GM12873 (cell line): Measurements from ENCODE around the gene CCNH.

Experiments used
- CTCF ChIP-seq: IDR thresholded peaks from 2 replicates; pipeline ENCODE4 v1.5.1; 2012; ENCODE audit warnings: low read depth, mild to moderate bottlenecking, moderate library complexity, low read length, control low read depth; ENCODE audit not compliant: insufficient read depth; ENCODE audit errors: missing control alignments

CCNH gene

DNA sequence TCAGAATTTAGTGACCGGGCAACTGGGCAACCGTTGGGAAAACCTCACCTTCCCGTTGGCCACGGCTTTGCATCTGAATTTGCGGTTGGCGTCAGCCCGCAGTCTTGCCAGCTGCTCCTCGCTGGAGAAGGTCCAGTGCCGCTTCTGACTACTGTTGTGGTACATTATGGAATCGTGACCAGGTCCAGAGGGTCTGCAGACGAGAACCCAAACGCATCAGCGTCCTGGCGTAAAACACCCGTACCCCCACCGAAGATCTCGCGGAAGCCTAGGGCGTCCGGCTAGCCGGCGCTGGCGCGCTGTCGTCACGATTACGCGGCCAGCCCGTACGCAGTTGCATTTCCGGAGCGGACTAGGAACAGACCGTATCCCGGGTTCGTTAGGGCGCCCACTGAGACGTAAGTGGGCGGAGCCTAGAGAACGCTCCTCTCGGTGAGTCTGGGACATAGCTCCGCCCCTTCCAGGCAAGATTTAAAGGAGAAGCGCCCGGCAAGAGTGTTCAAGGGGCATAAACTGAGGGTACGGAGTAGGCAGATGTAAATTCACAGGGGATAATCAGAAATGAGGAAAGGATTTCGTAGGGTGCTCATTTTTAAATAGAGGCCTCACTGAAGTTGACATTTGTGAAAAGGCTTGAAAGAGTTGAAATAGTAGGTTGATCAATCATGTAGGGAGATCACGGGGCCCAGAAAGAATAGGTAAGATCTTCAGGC is at the start of gene CCNH:
TSS of gene CCNH (minus strand) at position 301 of the 713 bp plus-strand sequence. CDS start at position 165, 136 bp downstream.
- TF ChIP-seq CTCF: no peak

DNA sequence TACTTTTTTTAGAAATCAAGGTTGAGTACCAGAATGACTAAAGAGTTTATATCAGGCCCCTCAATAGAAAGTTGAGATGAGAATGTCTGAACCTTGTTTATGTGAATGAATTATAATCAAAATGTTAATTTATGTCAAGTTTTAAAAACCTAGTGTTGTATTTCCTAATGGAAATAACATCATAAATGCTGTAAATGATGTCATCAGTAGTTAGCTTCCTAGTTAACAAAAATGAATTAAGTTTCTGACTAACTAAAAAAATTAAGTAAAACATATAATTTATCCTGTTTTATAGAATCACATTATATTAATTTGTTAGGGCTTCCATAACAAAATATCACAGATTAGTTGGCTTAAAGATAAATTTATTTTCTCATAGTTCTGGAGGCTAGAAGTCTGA is 45.0 kb upstream of the CCNH start:
- no peak for TF ChIP-seq CTCF

DNA sequence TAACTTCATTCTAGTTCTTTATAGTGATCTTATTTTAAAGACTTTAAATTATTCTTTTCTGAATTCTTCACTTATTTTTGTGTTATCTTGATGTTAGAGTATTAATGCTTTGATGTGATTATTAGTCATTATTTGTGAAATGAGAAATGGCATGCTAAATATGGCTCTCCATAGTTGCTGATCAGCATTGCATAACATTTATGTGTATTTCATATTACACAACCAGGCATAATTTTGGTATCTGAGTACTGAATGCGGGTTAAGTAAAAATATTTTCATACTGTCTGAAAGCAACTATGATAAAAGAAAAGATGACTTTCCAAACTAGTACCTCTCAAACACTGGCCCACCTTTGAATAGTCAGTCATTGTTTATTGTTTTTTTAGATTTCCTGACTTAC is 41.1 kb upstream of the CCNH start:
- no peak for TF ChIP-seq CTCF

- TF ChIP-seq CTCF: no peak
These were observed 40.1 kb upstream of the CCNH start for GRCh38 chr5:87452837-87453236.

DNA sequence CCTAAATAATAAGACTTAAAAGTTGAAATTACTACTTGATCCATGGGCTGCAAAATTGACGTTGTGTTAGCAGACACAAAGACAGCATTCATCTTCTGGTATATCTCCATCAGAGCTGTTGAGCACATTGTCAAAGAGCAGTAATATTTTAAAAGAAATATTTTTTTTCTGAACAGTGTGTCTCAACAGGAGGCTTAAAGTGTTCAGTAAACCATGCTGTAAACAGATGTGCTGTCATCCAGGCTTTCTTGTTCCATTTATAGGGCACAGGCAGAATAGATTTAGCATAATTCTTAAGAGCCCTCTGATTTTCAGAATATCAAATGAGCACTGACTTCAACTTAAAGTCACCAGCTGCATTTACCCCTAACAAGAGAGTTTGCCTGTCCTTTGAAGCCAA is 29.7 kb upstream of the CCNH start:
- TF ChIP-seq CTCF: no peak

DNA sequence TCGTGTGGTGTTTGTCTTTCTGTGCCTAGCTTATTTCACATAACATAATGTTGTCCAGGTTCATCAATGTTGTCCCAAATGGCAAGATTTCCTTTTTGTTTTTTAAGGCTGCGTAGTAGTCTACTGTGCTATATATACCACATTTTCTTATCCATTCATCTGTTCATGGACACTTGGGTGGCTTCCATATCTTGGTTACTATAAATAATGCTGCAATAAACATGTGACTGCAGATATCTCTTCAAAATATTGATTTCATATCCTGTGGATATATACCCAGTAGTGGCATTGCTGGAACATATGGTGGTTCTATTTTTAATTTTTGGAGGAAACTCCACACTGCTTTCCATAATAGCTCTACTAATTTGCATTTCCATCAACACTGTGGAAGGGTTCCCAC is 25.5 kb upstream of the CCNH start:
- TF ChIP-seq CTCF: no peak

DNA sequence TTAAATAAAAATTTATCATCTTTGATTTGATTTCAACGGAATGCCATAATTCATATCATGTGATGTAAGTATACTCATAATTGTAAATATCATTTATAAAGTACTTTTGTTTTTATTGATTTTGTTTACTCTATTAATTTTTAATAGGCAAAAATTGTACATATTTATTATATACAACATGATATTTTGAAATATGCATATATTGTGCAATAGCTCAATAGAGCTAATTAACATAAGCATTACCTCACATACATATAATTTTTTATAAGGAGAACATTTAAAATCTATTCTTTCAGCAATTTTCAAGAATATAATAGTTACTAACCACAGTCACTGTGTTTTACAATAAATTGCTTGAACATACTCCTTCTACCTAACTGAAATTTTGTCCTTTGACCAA is 25.0 kb upstream of the CCNH start:
- TF ChIP-seq CTCF: no peak
